HepG2 (cell line): ENCODE data around the gene GRHL1. TPM values are rescaled to one million over a fixed set of nuclear protein-coding genes. Genes with fewer than 3 reads are reported as not detected.

Experiments
- AKNA ChIP-seq: sonication (generic); formaldehyde crosslinking; IDR thresholded peaks from 2 replicates; pipeline ENCODE4 v1.4.0; 2020; ENCODE audit warnings: missing genetic modification reagents, borderline replicate concordance
- ATF4 ChIP-seq, 2 experiments: fragments of 450-650 bp in 1 of 2; sonication (generic) in 1 of 2; formaldehyde crosslinking; IDR thresholded peaks; 2 replicates each; pipeline versions ENCODE4 v1.5.0 to v1.8.0; 2020 to 2022; ENCODE audit warnings: mild to moderate bottlenecking in 1 of 2, missing genetic modification reagents in 1 of 2
- CENPX ChIP-seq: sonication (generic); formaldehyde crosslinking; IDR thresholded peaks from 2 replicates; pipeline ENCODE4 v1.9.0; 2021; ENCODE audit warnings: mild to moderate bottlenecking, missing genetic modification reagents, moderate library complexity
- GMEB2 ChIP-seq: IDR thresholded peaks from 2 replicates; pipeline ENCODE4 v1.6.1; 2016; ENCODE audit warnings: missing biosample characterization, missing genetic modification reagents, low read depth
- HNF4A ChIP-seq: sonication (generic); formaldehyde crosslinking; IDR thresholded peaks from 2 replicates; pipeline ENCODE4 v1.4.0; 2020; ENCODE audit warnings: missing genetic modification reagents
- HOXA3 ChIP-seq: sonication (generic); formaldehyde crosslinking; IDR thresholded peaks from 2 replicates; pipeline ENCODE4 v1.5.0; 2020; ENCODE audit warnings: missing genetic modification reagents
- KMT2B ChIP-seq: IDR thresholded peaks from 2 replicates; pipeline ENCODE4 v1.6.1; 2016; ENCODE audit warnings: missing genetic modification reagents, missing compliant biosample characterization
- ZNF225 ChIP-seq: sonication (generic); formaldehyde crosslinking; IDR thresholded peaks from 2 replicates; pipeline ENCODE4 v1.4.0; 2020; ENCODE audit warnings: mild to moderate bottlenecking, missing genetic modification reagents
- ZNF230 ChIP-seq: sonication (generic); formaldehyde crosslinking; IDR thresholded peaks from 2 replicates; pipeline ENCODE4 v1.4.0; 2020; ENCODE audit warnings: mild to moderate bottlenecking, missing genetic modification reagents
- ZNF451 ChIP-seq: sonication (generic); formaldehyde crosslinking; IDR thresholded peaks from 2 replicates; pipeline ENCODE4 v1.5.0; 2020; ENCODE audit warnings: mild to moderate bottlenecking, missing genetic modification reagents
- ZNF552 ChIP-seq: sonication (generic); formaldehyde crosslinking; IDR thresholded peaks from 2 replicates; pipeline ENCODE4 v1.9.0; 2022; ENCODE audit warnings: missing genetic modification reagents, mild to moderate bottlenecking, borderline replicate concordance
- ZNF639 ChIP-seq: conservative IDR thresholded peaks from 2 replicates; pipeline ENCODE4 v1.6.1; 2018; ENCODE audit warnings: missing genetic modification reagents
- ZNF660 ChIP-seq: sonication (generic); formaldehyde crosslinking; IDR thresholded peaks from 2 replicates; pipeline ENCODE4 v1.5.1; 2020; ENCODE audit warnings: mild to moderate bottlenecking, low read depth, missing genetic modification reagents, borderline replicate concordance
- ZNF790 ChIP-seq: sonication (generic); formaldehyde crosslinking; IDR thresholded peaks from 2 replicates; pipeline ENCODE4 v1.8.0; 2022; ENCODE audit warnings: missing genetic modification reagents, mild to moderate bottlenecking, borderline replicate concordance
- polyA plus RNA-seq, 8 experiments: library from polyadenylated mRNA; depleted of rRNA in 3 of 8; stranded (reverse) in 7 of 8; unstranded in 1 of 8; fragments of >200 nt; fragmentation: Illumina TruSeq in 4 of 8; extraction: Trizol in 4 of 8; gene quantifications; 2 replicates each; pipeline versions ENCODE4 v1.2.1 to v1.2.3, GENCODE V29; 2011 to 2016; ENCODE audit warnings: low read depth in 4 of 8, missing spikeins in 1 of 8, mixed read lengths in 1 of 8; ENCODE audit not compliant: insufficient read depth in 1 of 8
- total RNA-seq, 5 experiments: library from RNA; depleted of rRNA; stranded (reverse); fragments of >200 nt; fragmentation: Illumina TruSeq; extraction: Trizol; gene quantifications; 2 replicates each; pipeline ENCODE4 v1.2.3, GENCODE V29; 2016; ENCODE audit warnings: low read depth in 1 of 5
- TF ChIP-seq, protein P1 (sequence below): sonication (generic); formaldehyde crosslinking; IDR thresholded peaks from 2 replicates; pipeline ENCODE4 v1.4.0; 2020; ENCODE audit warnings: missing genetic modification reagents, borderline replicate concordance
- TF ChIP-seq, protein P2 (sequence below): sonication (generic); formaldehyde crosslinking; IDR thresholded peaks from 2 replicates; pipeline ENCODE4 v1.8.1; 2023; ENCODE audit warnings: mild to moderate bottlenecking, missing genetic modification reagents, borderline replicate concordance

GRHL1 gene
- total and polyA plus RNA-seq, 2 of the 13 experiments (the other 11 are each of a cell fraction or from before 2014, with no cell fraction given): 9.3 to 12.0 TPM

DNA sequence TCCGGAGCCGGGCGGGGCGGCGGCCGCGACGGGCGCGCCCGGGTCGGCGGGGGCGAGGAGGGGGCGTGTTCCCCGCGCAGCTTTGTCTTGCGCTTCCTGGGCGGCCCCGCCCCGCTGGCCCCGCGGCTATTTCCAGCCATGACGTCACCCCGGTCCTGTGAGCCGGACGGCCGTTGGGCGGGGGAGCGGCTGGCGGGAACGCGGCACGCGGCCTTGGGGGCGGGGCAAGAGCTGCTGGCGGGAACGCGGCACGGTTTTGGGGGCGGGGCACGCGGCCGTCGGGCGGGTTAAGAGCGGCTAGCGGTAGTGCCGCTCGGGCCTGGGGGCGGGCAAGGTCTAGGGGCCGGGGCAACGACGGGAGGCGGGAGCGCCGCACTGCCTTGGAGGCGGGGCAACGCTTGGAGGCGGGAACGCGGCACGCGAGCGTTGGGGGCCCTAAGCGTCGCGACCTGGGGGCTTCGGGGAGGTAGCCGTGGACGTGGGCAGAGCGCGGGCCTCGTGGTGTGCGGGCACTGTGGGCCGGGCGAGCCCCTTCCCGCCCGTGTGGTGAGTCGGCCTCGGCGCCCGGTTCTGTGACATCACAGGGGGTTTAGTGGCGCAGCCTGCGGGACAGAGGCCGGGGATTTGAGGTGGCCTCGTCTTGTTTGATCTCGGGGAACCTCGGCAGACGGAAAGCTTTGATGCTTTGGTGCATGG is 92.6 kb downstream of the GRHL1 start (continued):
- no peak for TF ChIP-seq AKNA
- TF ChIP-seq ZNF230 (CRISPR knock-in tag): no peak
- TF ChIP-seq, protein P1, sequence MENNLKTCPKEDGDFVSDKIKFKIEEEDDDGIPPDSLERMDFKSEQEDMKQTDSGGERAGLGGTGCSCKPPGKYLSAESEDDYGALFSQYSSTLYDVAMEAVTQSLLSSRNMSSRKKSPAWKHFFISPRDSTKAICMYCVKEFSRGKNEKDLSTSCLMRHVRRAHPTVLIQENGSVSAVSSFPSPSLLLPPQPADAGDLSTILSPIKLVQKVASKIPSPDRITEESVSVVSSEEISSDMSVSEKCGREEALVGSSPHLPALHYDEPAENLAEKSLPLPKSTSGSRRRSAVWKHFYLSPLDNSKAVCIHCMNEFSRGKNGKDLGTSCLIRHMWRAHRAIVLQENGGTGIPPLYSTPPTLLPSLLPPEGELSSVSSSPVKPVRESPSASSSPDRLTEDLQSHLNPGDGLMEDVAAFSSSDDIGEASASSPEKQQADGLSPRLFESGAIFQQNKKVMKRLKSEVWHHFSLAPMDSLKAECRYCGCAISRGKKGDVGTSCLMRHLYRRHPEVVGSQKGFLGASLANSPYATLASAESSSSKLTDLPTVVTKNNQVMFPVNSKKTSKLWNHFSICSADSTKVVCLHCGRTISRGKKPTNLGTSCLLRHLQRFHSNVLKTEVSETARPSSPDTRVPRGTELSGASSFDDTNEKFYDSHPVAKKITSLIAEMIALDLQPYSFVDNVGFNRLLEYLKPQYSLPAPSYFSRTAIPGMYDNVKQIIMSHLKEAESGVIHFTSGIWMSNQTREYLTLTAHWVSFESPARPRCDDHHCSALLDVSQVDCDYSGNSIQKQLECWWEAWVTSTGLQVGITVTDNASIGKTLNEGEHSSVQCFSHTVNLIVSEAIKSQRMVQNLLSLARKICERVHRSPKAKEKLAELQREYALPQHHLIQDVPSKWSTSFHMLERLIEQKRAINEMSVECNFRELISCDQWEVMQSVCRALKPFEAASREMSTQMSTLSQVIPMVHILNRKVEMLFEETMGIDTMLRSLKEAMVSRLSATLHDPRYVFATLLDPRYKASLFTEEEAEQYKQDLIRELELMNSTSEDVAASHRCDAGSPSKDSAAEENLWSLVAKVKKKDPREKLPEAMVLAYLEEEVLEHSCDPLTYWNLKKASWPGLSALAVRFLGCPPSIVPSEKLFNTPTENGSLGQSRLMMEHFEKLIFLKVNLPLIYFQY (CRISPR knock-in tag): no peak
- no peak for TF ChIP-seq ZNF639 (CRISPR knock-in tag)
- TF ChIP-seq ZNF225 (CRISPR knock-in tag): peak; percentile 74; the same call in 1 of the 2 replicates
- TF ChIP-seq KMT2B (CRISPR knock-in tag): no peak
- no peak for TF ChIP-seq CENPX (CRISPR knock-in tag)
- peak; percentile 87 for TF ChIP-seq HOXA3 (CRISPR knock-in tag)
- TF ChIP-seq ATF4 (CRISPR knock-in tag; IDR thresholded peaks at IDR 0.05): peak in 1 of 2 experiments; percentile 81; a peak in 2 of 4 replicates
- TF ChIP-seq GMEB2 (CRISPR knock-in tag): no peak
- TF ChIP-seq, protein P2, sequence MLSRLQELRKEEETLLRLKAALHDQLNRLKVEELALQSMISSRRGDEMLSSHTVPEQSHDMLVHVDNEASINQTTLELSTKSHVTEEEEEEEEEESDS: no peak
- TF ChIP-seq ZNF660: no peak
- TF ChIP-seq HNF4A (CRISPR knock-in tag): no peak
- TF ChIP-seq ZNF552 (CRISPR knock-in tag): no peak
- TF ChIP-seq ZNF790 (CRISPR knock-in tag): no peak
- TF ChIP-seq ZNF451 (CRISPR knock-in tag): 0 out of 2 replicates have a peak, but pooled peaks have one; percentile 68
